HepG2 (cell line): ENCODE data around the gene COASY. TPM values are rescaled to one million over a fixed set of nuclear protein-coding genes. Genes with fewer than 3 reads are reported as not detected.

Source experiments
- ATAC-seq: fragments of 200-7000 bp; cut with Tn5 transposase; 3 replicates; pipeline ENCODE4 v1.9.1; 2020; ENCODE audit warnings: mild to moderate bottlenecking, moderate library complexity
- BruUV-seq: library from RNA; stranded (reverse); fragments of 400-500 nt; replicated peaks from 2 replicates; lab custom pipeline; 2021; lab: Mats Ljungman, UMichigan
- CTCF ChIA-PET: fragments of 300-600 bp; formaldehyde crosslinking; extraction: SDS; loops from one replicate; lab custom pipeline; 2021; ENCODE audit warnings: low total read pairs, inconsistent platforms, low intra/inter-chr PET ratio; lab: Yijun Ruan, JAX
- POLR2A ChIA-PET: fragments of 350-600 bp; sonication (Branson Sonifier 250); formaldehyde crosslinking; loops from one replicate; lab custom pipeline; 2020; ENCODE audit warnings: antibody characterized with exemption, inconsistent platforms; lab: Yijun Ruan, JAX
- DNase-seq: peaks from one replicate; pipeline ENCODE4 v3.0.0-alpha.2; 2015; ENCODE audit warnings: low spot score
- FAIRE-seq: peaks from 3 replicates; lab custom pipeline; 2011; peaks lifted over from hg19 to GRCh38; lab: Jason Lieb, UNC
- H2AFZ ChIP-seq: one replicate; pipeline ENCODE4 v1.6.1; 2011; ENCODE audit warnings: low read length, inconsistent platforms
- H3K27ac ChIP-seq: fragments of 300-600 bp; 3 replicates; pipeline ENCODE4 v1.8.0; 2011; ENCODE audit warnings: mixed run types, mild to moderate bottlenecking, mixed read lengths, low read length, inconsistent platforms; ENCODE audit not compliant: insufficient read depth; ENCODE audit errors: extremely low read length
- H3K27me3 ChIP-seq, 2 experiments: fragments of 200-600 bp in 1 of 2; 2 replicates in 1 of 2; 3 replicates in 1 of 2; pipeline versions ENCODE4 v1.6.0 to v1.8.0; 2011; ENCODE audit warnings: low read length in 2 of 2, mild to moderate bottlenecking in 2 of 2, moderate library complexity in 2 of 2, inconsistent platforms in 1 of 2; ENCODE audit not compliant: insufficient read depth in 2 of 2, control insufficient read depth in 1 of 2
- H3K36me3 ChIP-seq, 2 experiments: fragments of 200-600 bp in 1 of 2; replicated peaks in 1 of 2; 2 replicates in 1 of 2; 3 replicates in 1 of 2; pipeline versions ENCODE4 v1.5.1 to v1.8.0; 2011; ENCODE audit warnings: low read length in 2 of 2, inconsistent platforms in 1 of 2; ENCODE audit not compliant: insufficient read depth in 2 of 2, control insufficient read depth in 1 of 2
- H3K4me1 ChIP-seq: 2 replicates; pipeline ENCODE4 v1.5.1; 2012; ENCODE audit warnings: low read length, inconsistent platforms; ENCODE audit not compliant: insufficient read depth
- H3K4me2 ChIP-seq: 2 replicates; pipeline ENCODE4 v1.6.0; 2011; ENCODE audit warnings: low read depth, low read length, inconsistent platforms
- H3K4me3 ChIP-seq, 3 experiments: fragments of 200-600 bp in 1 of 3; sonication (generic), shearing (Covaris generic) in 1 of 3; replicated peaks in 1 of 3; 2 replicates each; pipeline ENCODE4 v1.5.1; 2011 to 2016; ENCODE audit warnings: low read length in 3 of 3, inconsistent platforms in 2 of 3, low read depth in 2 of 3, mild to moderate bottlenecking in 2 of 3, control low read depth in 1 of 3, mixed read lengths in 1 of 3; ENCODE audit not compliant: insufficient read depth in 1 of 3
- H3K79me2 ChIP-seq: one replicate; pipeline ENCODE4 v1.6.1; 2011; ENCODE audit warnings: low read length, inconsistent platforms; ENCODE audit not compliant: insufficient read depth
- H3K9ac ChIP-seq: 2 replicates; pipeline ENCODE4 v1.6.0; 2011; ENCODE audit warnings: mild to moderate bottlenecking, low read depth, low read length, inconsistent platforms; ENCODE audit not compliant: insufficient read depth
- H3K9me3 ChIP-seq: 2 replicates; pipeline ENCODE4 v1.5.1; 2012; ENCODE audit warnings: mild to moderate bottlenecking, low read length
- H4K20me1 ChIP-seq: 2 replicates; pipeline ENCODE4 v1.6.0; 2011; ENCODE audit warnings: inconsistent platforms, mild to moderate bottlenecking, low read length, moderate library complexity; ENCODE audit not compliant: insufficient read depth
- ATAD3A ChIP-seq: sonication (generic); formaldehyde crosslinking; IDR thresholded peaks from 2 replicates; pipeline ENCODE4 v1.4.0; 2020; ENCODE audit warnings: missing genetic modification reagents
- EED ChIP-seq: sonication (generic); formaldehyde crosslinking; IDR thresholded peaks from 2 replicates; pipeline ENCODE4 v1.5.0; 2020; ENCODE audit warnings: mild to moderate bottlenecking, missing genetic modification reagents
- ELF1 ChIP-seq: sonication (generic); formaldehyde crosslinking; IDR thresholded peaks from 2 replicates; pipeline ENCODE4 v1.4.0; 2020; ENCODE audit warnings: missing genetic modification reagents
- ELF3 ChIP-seq: IDR thresholded peaks from 2 replicates; pipeline ENCODE4 v1.6.1; 2016; ENCODE audit warnings: missing genetic modification reagents, missing compliant biosample characterization
- ISX ChIP-seq: sonication (generic); formaldehyde crosslinking; conservative IDR thresholded peaks from 2 replicates; pipeline ENCODE4 v1.5.0; 2020; ENCODE audit warnings: missing genetic modification reagents
- KAT2B ChIP-seq: fragments of 150-350 bp; IDR thresholded peaks from 2 replicates; pipeline ENCODE4 v1.6.1; 2014; ENCODE audit warnings: low read depth, low read length, borderline replicate concordance
- LCORL ChIP-seq, 2 experiments: fragments of 450-650 bp in 1 of 2; sonication (generic) in 1 of 2; formaldehyde crosslinking in 1 of 2; IDR thresholded peaks; 2 replicates each; pipeline versions ENCODE4 v1.5.0 to v1.6.1; 2017 to 2020; ENCODE audit warnings: antibody characterized with exemption in 1 of 2, missing genetic modification reagents in 1 of 2
- MTF1 ChIP-seq: sonication (generic); formaldehyde crosslinking; IDR thresholded peaks from 2 replicates; pipeline ENCODE4 v1.5.0; 2020; ENCODE audit warnings: missing genetic modification reagents
- NFYB ChIP-seq: sonication (generic); formaldehyde crosslinking; IDR thresholded peaks from 2 replicates; pipeline ENCODE4 v1.4.0; 2020; ENCODE audit warnings: missing genetic modification reagents
- NPAS2 ChIP-seq: sonication (generic); formaldehyde crosslinking; IDR thresholded peaks from 2 replicates; pipeline ENCODE4 v1.8.0; 2022; ENCODE audit warnings: mild to moderate bottlenecking, missing genetic modification reagents, borderline replicate concordance
- PCBP2 ChIP-seq: fragments of 200-400 bp; formaldehyde crosslinking; optimal IDR thresholded peaks from 2 replicates; pipeline ENCODE3; 2018; ENCODE audit warnings: low read length, low read depth; ENCODE audit not compliant: poor library complexity, severe bottlenecking
- PITX1 ChIP-seq: sonication (generic); formaldehyde crosslinking; IDR thresholded peaks from 2 replicates; pipeline ENCODE4 v1.5.1; 2020; ENCODE audit warnings: mild to moderate bottlenecking, missing genetic modification reagents
- RBAK ChIP-seq: sonication (generic); formaldehyde crosslinking; IDR thresholded peaks from 2 replicates; pipeline ENCODE4 v1.5.1; 2020; ENCODE audit warnings: mild to moderate bottlenecking, missing genetic modification reagents
- THAP11 ChIP-seq: IDR thresholded peaks from 2 replicates; pipeline ENCODE4 v1.6.1; 2016; ENCODE audit warnings: missing biosample characterization, missing genetic modification reagents
- TOE1 ChIP-seq: sonication (generic); formaldehyde crosslinking; IDR thresholded peaks from 2 replicates; pipeline ENCODE4 v1.4.0; 2020; ENCODE audit warnings: mild to moderate bottlenecking, missing genetic modification reagents
- ZBTB3 ChIP-seq: sonication (generic); formaldehyde crosslinking; IDR thresholded peaks from 2 replicates; pipeline ENCODE4 v1.4.0; 2020; ENCODE audit warnings: low read depth, mild to moderate bottlenecking, moderate library complexity, missing genetic modification reagents, borderline replicate concordance
- ZFP36 ChIP-seq: fragments of 150-350 bp; IDR thresholded peaks from 2 replicates; pipeline ENCODE4 v1.6.1; 2018; ENCODE audit warnings: borderline replicate concordance, low read length, low read depth; ENCODE audit not compliant: partially characterized antibody
- ZNF326 ChIP-seq: sonication (generic); formaldehyde crosslinking; IDR thresholded peaks from 2 replicates; pipeline ENCODE4 v1.4.0; 2020; ENCODE audit warnings: missing genetic modification reagents, borderline replicate concordance
- WGBS: methylation state at CpG from one replicate; pipeline ENCODE4 v1.1.6; 2017; ENCODE audit warnings: low lambda C conversion rate; 5-methylcytosine and 5-hydroxymethylcytosine counted together
- in situ Hi-C: cut with HindIII; loops from 2 replicates; pipeline ENCODE4 v1.10.0; 2017; ENCODE audit warnings: low pct_unique_long_range_greater_than_20kb; ENCODE audit not compliant: extremely low pct_ligation_motif_present
- intact Hi-C: fragments of 100-400 bp; cut with micrococcal nuclease; formaldehyde crosslinking; loops from one replicate; pipeline ENCODE4 v1.10.0; 2022; ENCODE audit not compliant: unreplicated experiment
- polyA plus RNA-seq, 8 experiments: library from polyadenylated mRNA; depleted of rRNA in 3 of 8; stranded (reverse) in 7 of 8; unstranded in 1 of 8; fragments of >200 nt; fragmentation: Illumina TruSeq in 4 of 8; extraction: Trizol in 4 of 8; gene quantifications; 2 replicates each; pipeline versions ENCODE4 v1.2.1 to v1.2.3, GENCODE V29; 2011 to 2016; ENCODE audit warnings: low read depth in 4 of 8, missing spikeins in 1 of 8, mixed read lengths in 1 of 8; ENCODE audit not compliant: insufficient read depth in 1 of 8
- total RNA-seq, 5 experiments: library from RNA; depleted of rRNA; stranded (reverse); fragments of >200 nt; fragmentation: Illumina TruSeq; extraction: Trizol; gene quantifications; 2 replicates each; pipeline ENCODE4 v1.2.3, GENCODE V29; 2016; ENCODE audit warnings: low read depth in 1 of 5
- TF ChIP-seq, protein P1 (sequence below): sonication (generic); formaldehyde crosslinking; IDR thresholded peaks from 2 replicates; pipeline ENCODE4 v1.4.0; 2020; ENCODE audit warnings: missing genetic modification reagents
- TF ChIP-seq, protein P2 (sequence below): IDR thresholded peaks from 2 replicates; pipeline ENCODE4 v1.6.1; 2012; ENCODE audit warnings: inconsistent platforms
- TF ChIP-seq, protein P3 (sequence below): sonication (generic); formaldehyde crosslinking; IDR thresholded peaks from 2 replicates; pipeline ENCODE4 v1.9.0; 2021; ENCODE audit warnings: missing genetic modification reagents, mild to moderate bottlenecking, borderline replicate concordance
- TF ChIP-seq, protein P4 (sequence below): sonication (generic); formaldehyde crosslinking; IDR thresholded peaks from 2 replicates; pipeline ENCODE4 v1.5.0; 2020; ENCODE audit warnings: missing genetic modification reagents

COASY gene
- total and polyA plus RNA-seq, 2 of the 13 experiments (the other 11 are each of a cell fraction or from before 2014, with no cell fraction given), result 90.7 to 125 TPM

DNA sequence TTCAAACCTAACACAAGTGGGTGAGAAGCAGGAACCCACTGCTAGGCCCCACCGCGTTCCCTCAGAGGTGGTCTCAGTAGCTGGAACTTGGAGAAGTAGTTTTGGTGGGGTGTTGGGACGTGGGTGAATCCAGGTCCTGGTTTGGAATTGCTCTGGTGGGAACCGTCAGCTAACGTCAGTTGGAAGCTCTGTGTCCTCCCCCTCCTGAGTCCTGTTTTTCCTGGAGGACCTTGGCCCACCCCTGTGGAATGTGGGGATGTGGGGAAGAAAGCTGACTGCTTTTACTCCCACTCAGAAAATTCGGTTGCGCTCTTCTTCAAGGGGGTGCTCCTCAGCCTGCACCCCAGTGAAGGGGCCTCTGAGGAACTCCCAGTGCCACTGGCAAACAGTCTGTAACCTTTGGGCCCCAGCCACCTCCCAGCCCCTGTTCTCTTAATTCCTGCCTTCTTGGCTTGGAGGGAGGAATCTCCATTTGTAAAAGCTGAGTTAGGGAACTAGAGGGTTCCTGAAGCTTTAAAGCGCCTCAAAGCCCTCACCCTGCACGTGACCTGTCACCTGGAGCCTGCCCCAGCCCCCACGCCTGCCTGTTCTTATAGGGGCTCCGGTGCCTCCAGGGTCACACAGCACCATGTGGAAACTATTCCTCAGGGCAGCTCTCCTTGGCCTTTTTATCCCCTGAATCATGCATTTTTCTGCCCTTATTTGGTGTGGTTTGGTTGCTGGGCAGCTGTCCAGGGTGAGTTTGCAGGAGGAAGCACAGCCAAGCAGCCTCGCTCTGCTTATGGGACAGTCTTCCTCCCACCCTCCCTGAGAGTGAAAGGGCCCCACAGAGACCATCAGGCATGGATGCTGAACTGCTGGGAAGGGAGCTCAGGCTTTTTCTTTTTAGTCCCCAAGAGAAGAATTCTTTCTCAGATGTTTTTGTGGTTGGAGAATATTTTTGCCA is 42.1 kb upstream of the COASY start:
- intact Hi-C loops (no loop called here), in situ Hi-C loops (loop anchor here (5.0 kb wide), 2 partner anchors 98 to 198 kb away; partner anchors contain the start of gene CAVIN1)
- 39% methylated on average over 12 of the region's 12 CpGs for WGBS
- ChIA-PET CTCF (interaction anchor here (1.4 kb wide), 1 partner anchor 58 kb away, joined by 3 read pairs; the partner anchor contains the start of gene PSMC3IP), POLR2A (interaction anchor here (0.9 to 4.3 kb wide), 19 partner anchors 8 to 271 kb away, joined by 3 to 52 read pairs (median 5); partner anchors contain the start of genes CAVIN1, NAGLU, RETREG3 and STAT3)
- no peak overlapping the region for H2AFZ ChIP-seq
- peaks cover 73% of the 10 kb centered on the region for H3K4me1 ChIP-seq
- peak overlapping the region; percentile 54 for H3K9ac ChIP-seq
- FAIRE-seq (peak; percentile 51), ATAC-seq (peak; percentile 63), DNase-seq (peak; percentile 90)
- no TSS peak for BruUV-seq
- no peaks in the 10 kb centered on the region for H3K27me3 ChIP-seq
- peak overlapping the region; percentile 70 for H3K27ac ChIP-seq
- H3K4me3 ChIP-seq, result no peak overlapping the region
- H3K4me2 ChIP-seq, result peak overlapping the region; percentile 53
- H4K20me1 ChIP-seq, result no peaks in the 10 kb centered on the region
- no peaks in the 10 kb centered on the region for H3K79me2 ChIP-seq
- H3K9me3 ChIP-seq, result no peaks in the 10 kb centered on the region
- H3K36me3 ChIP-seq, result peaks cover 9 to 11% of the 10 kb centered on the region in 2 experiments; a peak in 4 of 5 replicates
- TF ChIP-seq NPAS2 (CRISPR knock-in tag), result no peak
- no peak for TF ChIP-seq ZNF326 (CRISPR knock-in tag)
- no peak for TF ChIP-seq LCORL (IDR thresholded peaks at IDR 0.05)
- TF ChIP-seq LCORL (CRISPR knock-in tag; IDR thresholded peaks at IDR 0.05), result no peak
- TF ChIP-seq, protein P1, sequence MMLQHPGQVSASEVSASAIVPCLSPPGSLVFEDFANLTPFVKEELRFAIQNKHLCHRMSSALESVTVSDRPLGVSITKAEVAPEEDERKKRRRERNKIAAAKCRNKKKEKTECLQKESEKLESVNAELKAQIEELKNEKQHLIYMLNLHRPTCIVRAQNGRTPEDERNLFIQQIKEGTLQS (CRISPR knock-in tag), result no peak
- no peak; the same call in 1 of the 2 replicates for TF ChIP-seq RBAK (CRISPR knock-in tag)
- peak; percentile 67 for TF ChIP-seq ELF3 (CRISPR knock-in tag)
- no peak for TF ChIP-seq ZBTB3
- TF ChIP-seq ZFP36, result no peak
- peak; percentile 13; the same call in 1 of the 2 replicates for TF ChIP-seq PITX1 (CRISPR knock-in tag)
- TF ChIP-seq ATAD3A (CRISPR knock-in tag), result no peak
- TF ChIP-seq, protein P2, sequence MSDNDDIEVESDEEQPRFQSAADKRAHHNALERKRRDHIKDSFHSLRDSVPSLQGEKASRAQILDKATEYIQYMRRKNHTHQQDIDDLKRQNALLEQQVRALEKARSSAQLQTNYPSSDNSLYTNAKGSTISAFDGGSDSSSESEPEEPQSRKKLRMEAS, result peak; percentile 55; the same call in 1 of the 2 replicates
- TF ChIP-seq, protein P3, sequence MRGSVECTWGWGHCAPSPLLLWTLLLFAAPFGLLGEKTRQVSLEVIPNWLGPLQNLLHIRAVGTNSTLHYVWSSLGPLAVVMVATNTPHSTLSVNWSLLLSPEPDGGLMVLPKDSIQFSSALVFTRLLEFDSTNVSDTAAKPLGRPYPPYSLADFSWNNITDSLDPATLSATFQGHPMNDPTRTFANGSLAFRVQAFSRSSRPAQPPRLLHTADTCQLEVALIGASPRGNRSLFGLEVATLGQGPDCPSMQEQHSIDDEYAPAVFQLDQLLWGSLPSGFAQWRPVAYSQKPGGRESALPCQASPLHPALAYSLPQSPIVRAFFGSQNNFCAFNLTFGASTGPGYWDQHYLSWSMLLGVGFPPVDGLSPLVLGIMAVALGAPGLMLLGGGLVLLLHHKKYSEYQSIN (CRISPR knock-in tag), result no peak
- TF ChIP-seq TOE1 (CRISPR knock-in tag), result no peak
- TF ChIP-seq THAP11 (CRISPR knock-in tag), result 0 out of 2 replicates have a peak, but pooled peaks have one; percentile 19
- no peak for TF ChIP-seq EED (CRISPR knock-in tag)
- TF ChIP-seq PCBP2, result no peak
- no peak for TF ChIP-seq MTF1 (CRISPR knock-in tag)
- TF ChIP-seq, protein P4, sequence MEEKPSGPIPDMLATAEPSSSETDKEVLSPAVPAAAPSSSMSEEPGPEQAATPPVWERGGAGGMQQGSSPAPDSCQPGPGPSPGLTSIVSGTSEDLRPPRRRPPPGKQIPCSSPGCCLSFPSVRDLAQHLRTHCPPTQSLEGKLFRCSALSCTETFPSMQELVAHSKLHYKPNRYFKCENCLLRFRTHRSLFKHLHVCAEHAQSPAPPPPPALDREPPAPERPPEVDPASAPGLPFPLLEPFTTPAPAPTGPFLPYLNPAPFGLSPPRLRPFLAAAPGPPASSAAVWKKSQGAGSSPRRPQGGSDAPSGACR (CRISPR knock-in tag), result no peak
- TF ChIP-seq NFYB (CRISPR knock-in tag), result no peak
- no peak for TF ChIP-seq KAT2B
- TF ChIP-seq ELF1, result peak; percentile 8; the same call in 1 of the 2 replicates
- TF ChIP-seq ISX, result no peak
